GM12872 (cell line): ENCODE measurements around the gene FTH1.

ENCODE experiments used
- CTCF ChIP-seq: IDR thresholded peaks from 3 replicates; pipeline ENCODE4 v1.5.1; 2011; ENCODE audit warnings: low read depth, mild to moderate bottlenecking, low read length, moderate library complexity; ENCODE audit not compliant: insufficient read depth

FTH1 gene

GRCh38 chr11:61918251-61918937 is 49.0 kb downstream of the FTH1 start:
- TF ChIP-seq CTCF: no peak

GRCh38 chr11:61917334-61918109 is 49.9 kb downstream of the FTH1 start, which contains the start of gene RAB3IL1:
Gene RAB3IL1 (minus strand): TSS chr11:61917566. CDS start chr11:61917367, 199 bp downstream.
- TF ChIP-seq CTCF: no peak

GRCh38 chr11:61916737-61917333 is 50.6 kb downstream of the FTH1 start:
- no peak for TF ChIP-seq CTCF

- TF ChIP-seq CTCF: no peak
Observed at GRCh38 chr11:61914471-61915171, 52.8 kb downstream of the FTH1 start.
